ENCODE measurements around the gene MBOAT1.

GRCh38 chr6:20056350-20056992, 155.8 kb downstream of the MBOAT1 start:
- TF ChIP-seq CTCF (IDR thresholded peaks at IDR 0.05) (peak; percentile 54 to 63 (median 56)), POLR2A (IDR thresholded peaks at IDR 0.05) (no peak)

All from testis (tissue), 2 donors.